NCI-H510A (cell line): ENCODE data around the gene ATP5PD.
A peak's percentile ranks its signal among the peaks of the same experiment; 100 is the strongest.
"Not testable (repeated sequence)": the region's sequence is repeated elsewhere in the genome, so short reads cannot be mapped to it uniquely, and the experiment has no call there.

ENCODE experiments used
- DNase-seq: peaks from one replicate; lab custom pipeline; 2025; lab: John Stamatoyannopoulos, UW

ATP5PD gene

DNA sequence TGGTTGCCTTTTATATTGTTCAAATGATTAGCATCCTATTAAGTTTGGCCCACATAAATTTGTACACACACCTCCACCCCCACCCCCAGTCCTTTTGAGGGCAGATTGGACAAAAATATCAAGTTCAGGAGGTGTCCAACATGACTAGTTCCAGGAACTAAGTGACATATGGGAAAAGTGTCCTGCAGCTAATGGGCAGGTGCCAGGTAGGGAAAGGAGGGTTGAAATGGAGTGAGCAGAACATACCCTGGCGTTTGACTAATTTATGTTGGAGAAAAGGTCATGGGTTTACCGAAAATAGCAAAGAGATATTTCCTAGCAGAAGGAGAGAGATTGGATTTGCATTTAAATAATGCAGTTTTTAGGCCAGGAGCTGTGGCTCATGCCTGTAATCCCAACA, 5.2 kb upstream of the ATP5PD start:
- DNase-seq = no peak

DNA sequence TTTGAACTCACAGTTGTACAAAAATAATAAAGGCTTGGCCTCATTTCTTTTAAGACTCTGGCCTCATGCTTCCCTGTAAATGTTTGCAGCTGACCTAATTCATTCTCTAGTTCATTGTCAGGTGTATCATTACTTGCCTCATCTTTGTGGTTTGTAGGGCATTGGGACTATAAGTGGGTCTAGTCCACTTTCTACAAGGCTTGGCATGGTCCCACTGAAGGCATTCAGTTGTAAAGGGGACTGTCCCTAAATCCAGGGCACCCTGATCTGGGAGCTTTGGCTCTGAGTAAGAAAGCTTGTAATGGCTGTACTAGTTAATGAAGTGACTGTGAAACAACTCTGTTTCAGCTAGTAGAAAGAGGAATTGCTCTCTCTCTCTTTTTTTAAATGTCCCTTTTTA, 2.9 kb upstream of the ATP5PD start:
- DNase-seq = no peak

DNA sequence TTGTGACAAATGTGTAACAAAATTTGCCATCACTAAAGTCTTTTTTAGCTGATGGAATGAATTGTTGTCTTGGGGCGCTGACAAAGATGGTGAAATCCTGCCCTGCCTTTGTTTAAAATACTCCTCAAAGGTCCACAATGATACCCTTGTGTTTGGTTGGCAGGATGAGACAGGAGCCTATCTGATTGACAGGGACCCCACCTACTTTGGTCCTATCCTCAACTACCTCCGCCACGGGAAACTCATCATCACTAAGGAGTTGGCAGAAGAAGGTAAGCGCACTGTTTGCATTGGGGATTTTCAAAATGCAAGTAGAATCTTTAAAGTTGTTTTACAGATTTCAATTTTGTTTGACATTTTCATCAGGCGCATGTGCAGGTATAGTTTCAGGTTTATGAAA, 2.3 kb upstream of the ATP5PD start:
- DNase-seq = no peak

DNA sequence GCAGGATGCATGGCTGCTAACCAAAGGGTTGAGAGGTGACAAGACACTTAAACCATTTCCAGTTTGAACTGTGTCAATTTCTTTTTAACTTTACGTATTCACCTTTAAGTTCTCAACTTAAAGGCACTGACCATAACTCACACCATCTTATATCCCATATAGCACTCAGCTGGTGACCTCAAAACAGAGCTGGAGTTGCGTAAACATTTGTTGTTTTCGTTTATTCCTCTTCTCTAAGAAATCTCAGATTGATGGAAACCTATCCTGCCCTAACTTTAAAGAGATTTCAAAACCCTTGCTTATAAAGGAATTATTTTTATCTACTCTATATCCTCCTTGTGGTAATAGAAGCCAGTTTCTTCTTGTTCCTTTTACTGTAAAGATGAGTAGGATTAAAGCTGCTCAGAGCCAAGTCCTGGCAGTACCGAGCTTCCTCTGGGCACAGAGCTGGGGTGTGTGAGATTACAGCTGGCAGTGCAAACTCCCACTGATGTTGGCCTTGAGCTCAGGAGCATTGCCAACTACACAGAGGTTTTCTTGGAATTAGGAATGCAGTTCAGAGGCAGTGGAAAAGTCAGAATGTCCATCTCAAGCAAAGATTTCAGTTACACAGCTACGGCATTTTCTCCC, 1.6 kb upstream of the ATP5PD start:
- no peak for DNase-seq

DNA sequence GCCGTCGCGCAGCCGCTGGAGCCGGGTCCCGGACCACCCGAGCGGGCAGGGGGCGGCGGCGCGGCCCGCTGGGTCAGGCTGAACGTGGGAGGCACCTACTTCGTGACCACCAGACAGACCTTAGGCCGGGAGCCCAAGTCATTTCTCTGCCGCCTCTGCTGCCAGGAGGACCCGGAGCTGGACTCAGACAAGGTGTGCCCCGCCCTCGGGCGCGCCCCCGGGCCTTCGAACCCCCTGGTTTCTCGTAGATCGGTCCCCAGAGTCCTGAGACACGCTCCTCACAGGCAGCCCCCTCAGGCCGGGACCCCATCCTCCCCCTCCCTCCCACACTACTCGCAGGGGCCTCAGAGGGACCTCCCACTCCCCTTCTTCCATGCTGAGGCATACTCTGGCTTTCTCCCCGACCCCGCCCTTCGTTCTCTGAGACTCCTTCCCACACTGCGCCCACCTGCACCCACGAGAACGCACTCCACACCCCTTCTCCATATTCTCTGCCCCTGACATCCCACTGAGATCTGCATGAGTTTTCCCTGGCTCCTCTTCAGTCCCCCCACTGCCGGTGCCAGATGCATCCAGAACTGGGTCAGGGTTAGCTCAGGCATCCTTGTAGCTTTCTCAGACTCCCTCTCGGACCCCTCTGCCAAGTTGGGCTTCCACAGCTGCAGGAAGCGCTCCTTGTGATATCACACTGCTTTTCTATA, 779 bp upstream of the ATP5PD start:
- no peak for DNase-seq

DNA sequence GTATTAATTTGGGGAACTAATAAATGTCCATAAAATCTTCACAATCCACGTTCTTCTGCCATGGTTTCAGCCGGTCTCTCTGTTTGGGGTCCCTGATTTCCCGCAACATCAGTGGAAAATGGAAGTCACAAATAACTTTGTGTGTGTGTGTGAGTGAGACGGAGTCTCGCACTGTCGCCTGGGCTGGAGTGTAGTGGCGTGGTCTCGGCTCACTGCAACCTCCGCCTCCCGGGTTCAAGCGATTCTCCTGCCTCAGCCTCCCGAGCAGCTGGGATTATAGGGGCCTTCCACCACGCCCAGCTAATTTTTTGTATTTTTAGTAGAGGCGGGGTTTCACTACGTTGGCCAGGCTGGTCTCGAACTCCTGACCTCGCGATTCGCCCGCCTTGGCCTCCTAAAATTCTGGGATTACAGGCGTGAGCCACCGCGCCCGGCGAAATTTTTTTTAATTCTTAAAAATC, 793 bp downstream of the ATP5PD start:
- DNase-seq = not testable (repeated sequence)

DNA sequence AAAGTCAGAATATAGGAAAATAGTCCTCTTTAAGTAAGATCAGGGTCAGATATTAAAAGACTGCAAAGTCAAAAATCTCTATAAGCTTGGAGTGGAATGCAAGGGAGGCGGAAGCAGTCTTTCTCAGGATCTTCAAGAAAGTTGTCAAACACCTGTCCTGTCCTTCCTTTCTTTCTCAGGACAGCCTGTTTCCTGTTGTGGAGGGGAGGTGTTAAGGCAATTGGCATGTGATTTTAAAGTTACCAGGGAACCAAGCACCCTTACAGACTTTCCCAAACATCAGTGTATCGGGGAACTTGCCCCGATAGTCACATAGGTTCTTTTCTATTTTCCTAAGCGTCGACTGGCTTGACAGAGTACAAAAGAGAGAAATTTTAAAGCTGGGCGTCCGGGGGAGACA, 2.1 kb downstream of the ATP5PD start:
- DNase-seq = no peak

DNA sequence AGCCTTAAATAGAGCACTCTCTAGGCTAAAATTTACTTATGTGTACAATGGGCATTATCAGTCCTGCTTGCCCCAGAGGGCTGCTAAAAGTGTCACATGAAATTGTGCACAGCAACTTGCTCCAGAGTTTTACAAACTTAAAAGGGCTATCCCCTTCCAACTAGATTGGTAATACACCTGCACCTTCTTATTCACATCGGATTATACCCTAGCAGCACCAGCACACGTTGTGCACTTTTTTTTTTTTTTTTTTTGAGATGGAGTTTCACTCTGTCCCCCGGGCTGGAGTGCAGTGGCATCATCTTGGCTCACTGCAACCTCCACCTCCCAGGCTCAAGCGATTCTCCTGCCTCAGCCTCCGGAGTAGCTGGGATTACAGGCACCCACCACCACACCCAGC, 3.0 kb downstream of the ATP5PD start:
- DNase-seq = not testable (repeated sequence)

DNA sequence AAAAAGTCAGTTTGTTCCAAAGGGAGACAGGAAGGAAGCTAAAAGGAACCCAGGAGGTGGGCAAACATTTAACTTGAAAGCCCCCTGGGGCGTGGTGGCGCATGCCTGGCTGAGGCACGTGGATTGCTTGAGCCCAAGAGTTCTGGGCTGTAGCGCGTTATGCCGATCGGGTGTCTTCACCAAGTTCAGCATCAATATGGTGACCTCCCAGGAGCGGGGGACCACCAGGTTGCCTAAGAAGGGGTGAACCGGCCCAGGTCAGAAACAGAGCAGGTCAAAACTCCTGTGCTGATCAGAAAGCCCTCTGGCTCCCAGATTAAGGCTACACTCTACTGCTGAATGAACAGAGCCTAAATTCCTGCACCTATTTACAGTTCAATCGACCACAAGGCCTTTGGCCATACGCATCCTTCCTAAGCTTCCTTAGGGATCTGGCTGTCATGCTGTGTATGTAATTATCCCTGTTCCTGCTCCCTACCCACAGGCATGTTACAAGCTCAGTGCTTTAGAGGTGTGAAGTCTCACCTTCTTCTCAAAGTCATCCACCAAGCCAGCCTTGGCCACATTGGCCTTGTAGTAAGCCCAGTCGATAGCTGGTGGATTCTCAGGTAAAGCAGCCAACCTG, 5.0 kb downstream of the ATP5PD start:
- DNase-seq = no peak

DNA sequence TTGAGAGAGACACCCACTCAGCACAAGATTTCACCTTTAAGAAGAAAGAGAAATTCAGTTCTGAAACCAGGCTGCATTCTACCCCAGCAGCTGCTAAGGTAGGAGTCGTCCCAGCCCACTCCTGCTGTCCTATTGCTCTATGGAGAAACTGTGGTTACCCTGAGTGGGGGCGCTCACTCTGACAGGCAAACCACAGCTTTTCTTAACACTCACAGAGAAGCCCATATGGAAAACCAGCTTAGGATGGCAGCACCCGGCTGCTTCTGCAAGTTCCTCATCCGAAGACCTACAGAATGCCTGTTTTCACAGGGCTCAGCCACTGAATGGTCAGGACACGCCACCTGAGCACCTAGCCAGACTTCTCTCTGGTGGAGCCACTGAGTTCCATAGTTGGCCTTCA, 7.5 kb downstream of the ATP5PD start:
- no peak for DNase-seq

DNA sequence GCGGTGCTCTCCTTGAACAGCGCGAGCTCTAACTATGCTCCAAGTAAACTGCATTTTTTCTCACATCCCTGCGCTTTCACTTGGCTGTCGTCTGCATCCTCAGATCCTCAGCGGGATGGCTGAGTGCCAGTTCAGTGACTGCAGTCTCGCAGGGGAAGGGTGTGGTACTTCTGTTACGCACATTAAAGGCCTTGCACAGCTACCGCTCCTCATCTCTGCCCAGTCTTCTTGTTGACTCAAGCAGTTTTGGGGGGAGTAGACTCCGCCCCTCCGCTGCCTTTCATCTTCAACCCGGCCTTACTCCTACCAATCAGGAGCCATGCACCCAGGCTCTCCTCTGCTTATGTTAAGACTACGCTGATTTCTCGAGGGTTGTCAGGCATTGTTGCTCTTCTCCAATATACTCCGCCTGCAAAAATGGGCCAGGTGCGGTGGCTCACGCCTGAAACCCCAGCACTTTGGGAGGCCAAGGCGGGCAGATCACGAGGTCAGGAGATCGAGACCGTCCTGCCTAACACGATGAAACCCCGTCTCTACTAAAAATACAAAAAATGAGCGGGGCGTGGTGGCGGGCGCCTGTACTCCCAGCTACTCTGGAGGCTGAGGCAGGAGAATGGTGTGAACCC, 10.0 kb downstream of the ATP5PD start:
- DNase-seq = peak; percentile 52

DNA sequence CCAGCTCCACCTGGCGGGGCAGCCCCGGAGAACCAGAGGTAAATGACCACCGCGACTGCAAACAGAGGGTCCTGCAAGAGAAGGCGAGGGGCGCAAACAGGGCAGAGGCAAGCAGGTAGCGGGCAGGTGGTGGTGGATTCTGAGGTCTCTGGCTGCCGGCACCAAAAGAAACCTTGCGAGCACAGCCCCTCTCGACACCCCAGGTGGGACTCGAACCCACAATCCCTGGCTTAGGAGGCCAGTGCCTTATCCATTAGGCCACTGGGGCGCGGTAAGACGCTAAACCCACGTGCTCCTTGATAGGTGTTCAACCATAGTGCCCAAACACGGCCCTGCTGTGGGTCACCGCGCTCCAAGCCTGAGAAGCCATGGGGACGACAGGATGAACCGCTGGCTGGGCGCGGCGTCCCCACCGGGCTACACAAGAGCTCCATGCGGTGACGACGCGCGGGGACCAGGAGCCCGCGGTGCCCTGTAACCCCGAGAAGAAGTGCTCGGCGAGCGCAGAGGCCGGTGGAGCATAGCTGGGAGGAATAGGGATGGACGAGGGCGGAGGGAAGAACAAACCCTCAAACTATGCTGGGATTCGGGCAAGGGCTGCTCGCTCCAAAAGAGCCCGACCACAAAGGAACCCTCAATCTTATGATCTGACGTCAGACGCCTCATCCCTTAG, 12.4 kb downstream of the ATP5PD start:
- peak; percentile 63 for DNase-seq

DNA sequence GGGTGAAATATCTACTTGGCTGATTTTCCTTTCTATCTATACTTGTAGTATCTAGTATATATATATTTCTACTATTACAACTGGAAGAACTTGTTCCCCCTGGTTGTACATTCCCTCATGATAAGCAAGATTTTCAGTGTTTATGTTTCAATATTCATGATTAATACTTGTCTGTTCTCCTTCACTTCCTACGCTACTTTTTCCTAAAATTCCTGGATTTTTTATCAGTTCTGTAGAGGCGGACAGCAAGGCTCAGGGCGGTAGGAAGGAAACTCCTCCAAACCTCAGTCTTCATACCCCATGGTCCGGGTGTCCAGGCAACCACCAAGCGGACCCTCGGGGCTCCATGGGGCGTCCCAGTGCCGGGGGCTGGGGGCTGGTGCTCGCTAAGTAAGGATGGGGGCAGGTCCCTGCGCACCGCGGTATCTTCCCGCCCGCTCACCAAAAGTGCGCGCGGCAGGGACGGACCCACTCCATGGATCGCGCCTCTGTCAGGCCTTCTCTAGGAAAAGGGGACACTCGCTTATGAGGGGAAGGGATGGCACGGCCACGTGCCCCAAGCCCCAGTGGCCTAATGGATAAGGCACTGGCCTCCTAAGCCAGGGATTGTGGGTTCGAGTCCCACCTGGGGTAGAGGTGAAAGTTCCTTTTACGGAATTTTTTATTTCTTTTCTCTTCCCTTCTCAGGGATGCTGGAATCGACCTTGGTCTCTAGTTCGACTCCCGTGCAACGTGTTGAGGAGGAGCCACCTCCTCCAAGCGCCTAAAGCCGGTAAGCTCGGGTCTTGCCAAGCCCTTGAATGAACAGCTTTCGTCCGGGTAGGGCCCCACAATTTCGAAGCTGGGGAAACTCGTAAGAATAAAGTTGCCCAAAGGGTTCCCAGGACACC, 13.2 kb downstream of the ATP5PD start:
- peak; percentile 83 for DNase-seq

DNA sequence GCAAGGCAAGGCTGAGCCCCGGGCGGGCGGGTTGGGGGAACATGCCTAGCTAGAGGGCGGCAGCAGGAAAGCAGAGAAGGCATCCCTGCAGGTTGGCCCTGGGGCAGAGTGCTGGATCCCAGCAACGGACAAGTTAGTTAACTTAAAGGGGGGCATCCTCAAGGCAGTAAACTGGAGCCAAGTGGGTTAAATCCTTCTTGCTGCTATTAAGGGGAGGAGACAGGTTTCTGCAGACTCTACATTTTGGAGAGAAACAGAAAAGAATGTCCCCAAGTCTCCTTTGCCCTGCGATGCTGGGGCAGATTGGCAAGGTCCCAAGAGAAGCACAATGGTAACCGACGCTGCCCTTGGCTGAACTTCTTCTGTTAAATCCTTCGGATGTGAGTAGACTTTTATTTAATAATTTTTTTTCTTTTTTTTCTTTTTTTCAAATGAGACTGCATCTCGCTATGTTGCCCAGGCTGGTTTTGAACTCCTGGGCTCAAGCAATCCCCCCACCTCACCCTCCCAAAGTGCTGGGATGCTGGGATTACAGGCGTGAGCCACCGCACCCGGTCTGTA, 14.0 kb downstream of the ATP5PD start:
- no peak for DNase-seq

DNA sequence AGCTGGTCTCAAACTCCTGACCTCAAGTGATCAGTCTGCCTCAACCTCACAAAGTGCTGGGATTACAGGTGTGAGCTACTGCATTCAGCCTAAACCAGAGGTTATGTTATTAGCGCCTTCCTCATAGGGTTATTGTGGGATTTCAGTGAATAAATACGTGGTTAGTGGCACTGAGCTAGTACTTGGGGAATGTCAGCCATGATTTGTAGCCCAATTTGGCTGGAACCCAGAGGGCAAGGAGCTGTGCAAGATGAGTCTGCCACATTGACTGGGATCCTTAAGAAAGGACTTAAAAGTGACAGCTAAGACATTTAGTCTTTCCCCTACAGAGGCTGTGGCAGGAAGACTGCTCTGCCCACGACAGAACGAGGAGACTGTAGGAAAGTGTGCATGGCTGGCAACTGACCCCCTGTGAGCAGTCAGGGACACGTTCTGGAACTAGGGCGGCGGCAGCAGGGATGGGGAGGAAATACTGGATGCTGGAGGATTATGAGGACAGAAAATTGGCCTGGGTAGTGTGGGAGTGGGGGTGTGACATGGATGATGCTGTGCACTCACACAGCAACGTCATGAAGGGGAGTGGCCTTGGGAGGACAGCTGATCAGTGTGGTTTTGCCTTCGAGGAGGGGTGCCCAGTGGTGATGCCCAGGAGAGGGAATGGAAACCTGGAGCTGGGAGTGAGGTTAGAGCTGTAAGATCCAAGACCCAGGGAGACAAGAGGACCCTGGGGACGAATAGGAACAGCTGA, 14.6 kb downstream of the ATP5PD start:
- peak; percentile 56 for DNase-seq

DNA sequence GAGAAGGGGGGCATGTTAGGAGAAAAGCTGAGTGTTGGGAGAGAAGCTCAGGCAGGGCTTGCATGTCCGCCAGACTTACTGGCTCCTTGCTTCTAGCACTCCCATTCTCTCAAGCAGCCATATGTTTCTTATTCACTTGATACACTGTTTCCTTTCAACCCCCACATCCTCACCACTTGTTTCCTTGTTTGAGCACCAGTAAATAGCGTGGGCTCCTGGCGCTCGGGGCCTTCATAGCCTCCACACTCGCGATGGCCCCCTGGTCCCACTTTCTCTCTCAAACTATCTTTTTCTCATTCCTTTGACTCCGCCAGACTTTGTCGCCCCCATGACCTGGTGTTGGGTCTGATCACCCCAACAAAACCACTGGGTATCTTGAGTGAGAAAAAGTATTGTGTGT, 16.6 kb downstream of the ATP5PD start:
- no peak for DNase-seq

DNA sequence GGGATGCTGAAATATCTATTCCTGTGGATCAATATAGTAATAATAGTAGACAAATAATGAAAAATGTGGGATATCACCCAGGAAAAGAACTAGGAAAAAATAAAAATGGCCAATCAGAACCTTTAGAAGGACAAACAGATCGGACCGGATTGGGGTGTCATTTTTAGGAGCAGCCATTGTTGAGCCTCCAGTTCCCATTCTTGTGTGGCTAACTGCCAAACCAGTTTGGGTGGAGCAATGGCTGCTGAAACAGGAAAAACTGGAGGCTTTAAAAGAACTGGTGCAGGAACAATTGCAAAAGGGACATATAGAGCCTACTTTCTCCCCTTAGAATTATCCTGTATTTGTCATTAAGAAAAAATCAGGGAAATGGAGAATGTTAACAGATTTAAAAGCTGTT, 20.1 kb downstream of the ATP5PD start:
- DNase-seq = not testable (repeated sequence)

DNA sequence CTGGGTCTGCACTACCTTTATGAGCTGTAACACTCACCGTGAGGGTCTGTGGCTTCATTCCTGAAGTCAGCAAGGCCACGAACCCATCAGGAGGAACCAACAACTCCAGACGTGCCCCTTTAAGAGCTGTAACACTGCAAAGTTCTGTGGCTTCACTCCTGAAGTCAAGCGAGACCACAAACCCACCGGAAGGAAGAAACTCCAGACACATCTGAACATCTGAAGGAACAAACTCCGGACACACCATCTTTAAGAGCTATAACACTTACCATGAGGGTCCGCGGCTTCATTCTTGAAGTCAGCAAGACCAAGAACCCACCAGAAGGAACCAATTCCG, 21.4 kb downstream of the ATP5PD start:
- not testable (repeated sequence) for DNase-seq

DNA sequence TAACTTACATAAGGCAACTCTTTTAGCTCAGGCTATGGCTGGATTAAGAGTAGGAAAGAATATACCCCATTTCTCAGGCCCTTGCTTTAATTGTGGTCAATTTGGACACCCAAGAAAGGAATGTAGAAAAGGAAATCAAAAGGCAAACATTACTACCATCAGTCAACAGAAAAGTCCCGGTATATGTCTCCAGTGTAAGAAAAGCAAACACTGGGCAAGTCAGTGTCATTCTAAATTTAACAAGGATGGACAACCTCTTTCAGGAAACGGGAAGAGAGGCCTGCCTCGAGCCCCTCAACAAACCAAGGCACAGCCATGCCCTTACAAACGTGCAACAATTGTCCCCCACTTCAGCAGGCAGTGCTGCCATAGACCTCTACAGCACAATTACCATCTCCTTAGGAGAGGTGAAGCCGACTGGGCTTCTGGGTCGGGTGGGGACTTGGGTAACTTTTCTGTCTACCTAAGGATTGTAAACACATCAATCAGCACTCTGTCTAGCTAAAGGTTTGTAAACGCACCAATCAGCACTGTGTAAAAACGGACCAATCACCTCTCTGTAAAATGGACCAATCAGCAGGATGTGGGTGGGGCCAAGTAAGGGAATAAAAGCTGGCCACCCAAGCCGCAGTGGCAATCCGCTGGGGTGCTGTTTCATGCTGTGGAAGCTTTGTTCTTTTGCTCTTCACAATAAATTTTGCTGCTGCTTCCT, 21.9 kb downstream of the ATP5PD start:
- no peak for DNase-seq
